HG02623 (cell line): ENCODE measurements around the gene ETV7.

Experiments
- ATAC-seq: cut with Tn5 transposase; IDR thresholded peaks from one replicate; pipeline ENCODE4 v1.9.1; 2021; ENCODE audit warnings: moderate library complexity; ENCODE audit not compliant: unreplicated experiment

Gene ETV7

GRCh38 chr6:36384095-36384494 lies 3.4 kb downstream of the ETV7 start:
- ATAC-seq, result no peak

- no peak for ATAC-seq
Measured at GRCh38 chr6:36383606-36384005, 3.9 kb downstream of the ETV7 start.

DNA sequence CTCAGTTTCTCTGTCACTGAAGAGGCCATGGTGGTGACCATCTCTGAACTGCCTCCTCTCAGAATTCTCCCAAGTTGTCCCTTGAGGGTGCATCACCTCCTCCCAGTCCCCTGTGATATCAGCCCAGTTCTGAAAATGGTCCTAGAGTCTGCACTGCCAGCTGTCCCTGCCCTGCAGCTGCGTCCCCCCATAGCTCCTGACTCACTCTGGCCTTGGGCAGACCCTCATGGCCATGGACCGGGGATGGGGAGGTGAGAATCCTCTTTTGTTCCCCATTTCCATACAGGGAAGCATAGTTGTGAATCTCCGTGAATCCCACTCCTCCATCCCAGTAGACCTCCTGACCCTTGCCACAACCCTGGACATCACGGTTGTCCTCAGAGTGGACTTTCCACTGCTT lies 4.5 kb downstream of the ETV7 start:
- ATAC-seq, result no peak

- ATAC-seq, result no peak
Measured at GRCh38 chr6:36381502-36382389, 5.7 kb downstream of the ETV7 start.

- ATAC-seq, result no peak
Measured at GRCh38 chr6:36380166-36380565, 7.3 kb downstream of the ETV7 start.

DNA sequence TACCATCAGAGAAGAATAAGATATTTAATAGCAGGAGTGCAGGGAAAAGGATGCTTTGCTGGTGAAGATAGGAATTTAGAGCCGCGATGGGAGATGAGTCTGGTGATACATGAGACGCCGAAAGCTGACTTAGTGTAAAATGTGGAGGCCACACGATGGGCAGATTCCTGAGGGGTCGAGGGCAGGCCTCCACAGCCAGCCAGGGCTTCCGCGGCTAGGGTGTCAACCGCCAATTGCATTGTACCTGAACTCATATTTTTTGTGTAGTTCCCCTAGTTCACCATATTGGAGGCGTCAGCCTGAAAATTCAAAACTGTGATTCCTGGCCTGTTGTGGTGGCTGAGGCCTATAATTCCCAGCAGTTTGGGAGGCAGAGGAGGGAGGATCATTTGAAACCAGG lies 8.5 kb downstream of the ETV7 start:
- no peak for ATAC-seq

GRCh38 chr6:36378243-36378920 lies 9.1 kb downstream of the ETV7 start:
- no peak for ATAC-seq

DNA sequence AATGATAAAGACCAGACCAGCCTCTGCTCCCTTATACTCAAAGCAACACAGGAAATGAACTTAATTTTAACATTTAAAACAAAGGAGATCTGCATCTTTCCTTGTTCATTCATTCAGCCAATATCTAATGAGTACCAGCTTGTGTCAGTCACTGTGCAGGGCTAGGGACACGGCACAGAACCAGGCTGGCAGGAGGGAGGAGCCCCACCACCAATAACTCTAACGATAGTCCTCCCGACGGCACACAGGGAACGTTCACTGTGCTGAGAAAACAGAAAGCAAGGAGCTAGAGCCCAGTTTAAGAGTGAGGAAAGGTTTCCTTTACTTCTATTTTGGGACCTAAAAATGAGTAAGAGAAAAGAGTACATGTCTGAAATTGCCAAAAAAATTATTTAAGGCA lies 9.9 kb downstream of the ETV7 start:
- ATAC-seq, result no peak

DNA sequence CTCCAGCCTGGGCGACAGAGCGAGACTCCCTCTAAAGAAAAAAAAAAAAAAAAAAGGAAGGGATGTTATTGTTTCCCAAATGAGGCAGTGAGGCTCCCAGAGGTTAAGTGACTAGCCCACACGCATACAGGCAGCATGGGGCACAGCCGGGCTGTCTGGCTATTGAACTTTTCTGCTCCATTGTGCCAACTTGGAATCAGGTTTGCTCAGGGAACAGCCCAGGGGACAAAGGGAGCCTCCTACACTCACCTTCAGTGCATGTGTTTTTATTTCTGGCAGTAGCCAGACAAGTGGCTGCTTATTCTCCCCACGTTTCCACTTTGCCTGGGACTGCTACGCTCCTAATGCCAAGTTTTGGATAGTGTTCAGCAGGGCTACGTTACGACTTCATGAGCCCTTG lies 10.7 kb downstream of the ETV7 start:
- ATAC-seq, result no peak

DNA sequence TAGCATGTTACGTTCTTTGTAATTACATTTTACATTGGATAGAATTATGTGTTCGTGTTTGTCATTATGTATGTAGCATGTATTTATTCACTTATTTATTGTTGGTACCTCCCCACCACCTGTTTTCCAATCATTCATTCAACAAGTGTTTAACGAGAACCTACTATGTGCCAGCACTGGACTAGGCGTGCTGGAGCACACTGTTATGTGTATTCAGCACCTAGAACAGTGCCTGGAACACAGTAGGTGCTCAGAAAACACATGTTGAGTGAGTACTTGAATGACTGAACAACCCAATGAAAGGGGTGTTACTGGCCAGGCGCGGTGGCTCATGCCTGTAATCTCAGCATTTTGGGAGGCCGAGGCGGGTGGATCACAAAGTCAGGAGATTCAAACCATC lies 11.3 kb downstream of the ETV7 start:
- no peak for ATAC-seq

DNA sequence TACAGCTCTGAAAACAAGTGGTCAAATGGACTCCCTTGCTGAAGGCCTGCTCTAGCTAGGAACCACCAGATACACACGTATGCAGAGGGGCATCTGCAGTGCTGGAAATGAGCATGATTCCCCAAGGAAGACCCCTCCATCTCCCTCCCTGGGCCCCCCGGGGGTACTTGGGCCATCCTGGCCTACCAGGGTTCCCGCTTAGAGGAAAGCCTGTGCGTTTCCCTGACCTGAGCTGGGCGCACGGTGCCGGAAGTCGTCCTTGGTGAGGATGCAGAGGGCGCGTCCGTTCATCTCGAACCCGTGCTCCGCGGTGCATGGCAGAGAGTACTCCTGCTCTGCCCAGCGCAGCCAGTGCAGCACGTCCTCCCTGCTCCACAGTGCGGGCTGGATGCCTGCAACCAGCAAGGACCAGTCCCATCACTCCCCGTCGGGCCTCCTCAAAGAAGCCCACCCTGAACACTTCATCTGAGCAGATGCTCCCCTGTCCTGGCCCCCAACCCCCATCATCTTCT lies 11.8 kb downstream of the ETV7 start:
- ATAC-seq, result no peak

GRCh38 chr6:36374972-36375371 lies 12.5 kb downstream of the ETV7 start:
- ATAC-seq, result no peak

GRCh38 chr6:36374194-36374593 lies 13.3 kb downstream of the ETV7 start:
- ATAC-seq, result no peak

DNA sequence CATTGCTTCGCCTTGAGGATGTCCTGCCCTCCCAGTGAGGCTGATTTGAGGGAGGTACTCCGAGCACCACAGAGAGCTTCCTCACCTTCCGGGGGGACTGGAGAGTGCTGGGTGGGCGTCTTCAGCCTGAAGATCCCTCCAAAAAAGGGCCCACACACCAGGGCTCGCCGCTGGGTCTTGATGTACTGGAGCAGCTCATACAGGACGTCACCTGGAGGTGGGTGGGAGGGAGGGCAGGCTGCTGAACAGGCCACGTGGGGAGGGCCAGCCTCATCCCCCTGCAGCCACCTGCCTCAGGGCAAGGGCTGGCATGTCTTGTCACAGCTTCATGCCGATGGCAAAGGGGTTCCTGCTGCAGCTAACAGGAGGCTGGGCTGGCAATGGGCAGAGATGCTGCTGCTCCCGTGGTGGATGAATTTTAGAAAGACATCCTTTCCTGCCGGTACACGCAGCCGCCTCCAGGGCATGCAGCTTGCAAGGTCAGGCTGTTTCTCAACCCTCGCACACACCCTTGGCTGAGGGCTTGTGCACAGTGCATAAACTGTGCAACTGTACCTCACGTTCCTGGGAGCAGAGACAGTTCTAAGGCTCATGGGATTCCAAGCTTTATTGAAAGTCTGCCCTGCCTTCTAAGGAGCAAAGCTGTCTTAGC lies 14.0 kb downstream of the ETV7 start:
- no peak for ATAC-seq

DNA sequence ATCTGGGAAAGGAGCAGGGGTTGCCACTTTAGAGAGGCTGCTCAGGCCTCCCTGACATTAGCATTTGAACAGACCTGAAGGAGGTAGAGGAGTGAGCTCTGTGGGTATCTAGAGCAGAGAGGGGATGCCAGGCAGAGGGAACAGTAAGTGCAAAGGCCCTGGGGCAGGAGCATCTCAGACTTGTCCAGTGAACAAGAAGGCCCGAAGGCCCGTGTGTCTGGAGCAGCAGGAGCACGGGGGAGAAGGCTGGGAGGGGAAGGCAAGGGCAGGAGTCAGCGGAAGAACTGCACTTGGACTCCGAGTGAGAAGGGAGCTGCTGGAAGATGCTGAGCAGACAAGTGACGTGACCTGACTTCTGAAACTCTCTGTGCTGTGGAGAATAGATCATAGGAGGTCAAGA lies 15.4 kb downstream of the ETV7 start:
- no peak for ATAC-seq

DNA sequence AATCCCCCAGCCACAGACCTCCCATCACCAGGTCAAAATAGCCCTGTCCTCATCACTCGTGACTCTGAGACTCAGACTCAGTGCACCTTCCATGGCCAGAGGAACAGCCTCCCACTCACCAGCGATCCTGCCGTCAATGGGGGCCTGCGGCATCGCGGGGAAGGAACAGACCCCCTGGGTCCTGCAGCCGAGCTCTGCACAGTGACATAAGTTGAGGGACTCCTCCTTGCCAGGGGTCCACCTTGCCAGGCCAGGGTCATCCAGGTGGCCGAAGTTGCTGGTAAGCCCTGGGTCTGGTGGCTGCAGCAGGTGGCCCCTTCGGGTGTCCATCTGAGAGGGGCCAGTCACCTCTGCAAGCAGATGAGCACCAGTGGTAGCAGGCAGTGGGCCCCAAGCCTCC lies 16.3 kb downstream of the ETV7 start:
- ATAC-seq, result no peak

GRCh38 chr6:36370638-36371037 lies 16.8 kb downstream of the ETV7 start:
- ATAC-seq, result no peak

- ATAC-seq, result no peak
Measured at GRCh38 chr6:36368921-36369865, 18.3 kb downstream of the ETV7 start.

- no peak for ATAC-seq
Measured at GRCh38 chr6:36368421-36368820, 19.0 kb downstream of the ETV7 start.

- ATAC-seq, result no peak
Measured at GRCh38 chr6:36367743-36368142, 19.7 kb downstream of the ETV7 start.
